ENCODE results near the gene PMEL. TPM values are rescaled to one million over a fixed set of nuclear protein-coding genes. Genes with fewer than 3 reads are reported as not detected.

Gene PMEL
- total and polyA plus RNA-seq, 9 of the 15 experiments (the other 6 are each of a cell fraction or from before 2014, with no cell fraction given) = 0.36 to 2.0 (median 0.98) TPM

DNA sequence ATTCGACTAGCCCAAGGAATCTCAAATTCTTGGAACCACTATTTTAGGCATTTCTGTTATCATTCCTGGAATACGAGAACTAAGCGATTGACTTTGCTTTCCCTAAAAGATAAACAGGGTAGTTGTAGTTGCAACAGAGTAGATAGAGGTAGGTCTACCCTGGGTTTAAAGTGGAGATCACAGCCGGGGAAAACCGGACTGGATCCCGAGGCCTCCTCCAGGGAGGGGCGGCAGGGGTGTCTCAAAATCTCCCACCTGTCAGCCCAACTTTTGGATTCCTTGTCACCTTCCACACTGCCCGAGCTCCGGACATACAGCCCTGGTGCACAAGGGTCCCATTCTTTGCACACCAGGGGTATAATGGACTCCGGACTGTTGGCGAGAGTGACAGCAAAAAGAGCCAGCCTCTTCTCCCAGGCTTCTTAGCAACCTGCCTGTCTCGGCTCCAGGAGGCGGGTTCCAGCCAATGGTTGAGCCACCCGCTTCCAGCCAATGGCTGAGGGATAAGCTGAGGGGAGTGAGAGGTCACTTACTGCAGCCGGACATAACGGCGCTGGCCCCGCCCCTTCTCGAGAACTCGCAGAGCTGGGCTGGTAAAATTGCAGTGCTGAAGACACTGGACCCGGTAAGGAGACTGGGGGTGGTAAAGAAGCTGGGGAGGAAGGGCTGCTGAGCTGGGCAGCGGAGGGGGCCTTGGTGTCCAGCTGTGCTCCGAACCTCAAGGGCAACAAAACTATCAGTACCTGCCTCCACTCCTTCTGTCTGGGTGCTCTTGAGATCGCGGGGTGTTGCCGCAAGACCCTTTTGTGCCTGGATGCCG, 31.1 kb upstream of the PMEL start, which contains the start of gene SUOX (continued):
- TF ChIP-seq FOXJ3 (CRISPR knock-in tag; IDR thresholded peaks at IDR 0.05) (no peak), TEAD2 (tag; IDR thresholded peaks at IDR 0.05) (no peak), ZNF282 (CRISPR knock-in tag; IDR thresholded peaks at IDR 0.05) (no peak), TAF7 (tag; IDR thresholded peaks at IDR 0.05) (no peak), ZNF79 (CRISPR knock-in tag; IDR thresholded peaks at IDR 0.05; ENCODE audit: low read depth) (no peak), ZNF23 (CRISPR knock-in tag; IDR thresholded peaks at IDR 0.05) (no peak), BCL6 (CRISPR knock-in tag; IDR thresholded peaks at IDR 0.05) (no peak), NFATC3 (IDR thresholded peaks at IDR 0.05) (no peak), ZNF668 (CRISPR knock-in tag; IDR thresholded peaks at IDR 0.05) (no peak), ETV5 (CRISPR knock-in tag; IDR thresholded peaks at IDR 0.05; ENCODE audit: low read depth) (no peak), NCOA6 (IDR thresholded peaks at IDR 0.05) (no peak), XRCC4 (IDR thresholded peaks at IDR 0.05; ENCODE audit: extremely low read depth, insufficient read depth, insufficient read length) (no peak), ELF4 (CRISPR knock-in tag; IDR thresholded peaks at IDR 0.05) (peak; percentile 10; the same call in 1 of the 2 replicates), ZNF3 (CRISPR knock-in tag; IDR thresholded peaks at IDR 0.05) (no peak)
- TF ChIP-seq, protein P1, sequence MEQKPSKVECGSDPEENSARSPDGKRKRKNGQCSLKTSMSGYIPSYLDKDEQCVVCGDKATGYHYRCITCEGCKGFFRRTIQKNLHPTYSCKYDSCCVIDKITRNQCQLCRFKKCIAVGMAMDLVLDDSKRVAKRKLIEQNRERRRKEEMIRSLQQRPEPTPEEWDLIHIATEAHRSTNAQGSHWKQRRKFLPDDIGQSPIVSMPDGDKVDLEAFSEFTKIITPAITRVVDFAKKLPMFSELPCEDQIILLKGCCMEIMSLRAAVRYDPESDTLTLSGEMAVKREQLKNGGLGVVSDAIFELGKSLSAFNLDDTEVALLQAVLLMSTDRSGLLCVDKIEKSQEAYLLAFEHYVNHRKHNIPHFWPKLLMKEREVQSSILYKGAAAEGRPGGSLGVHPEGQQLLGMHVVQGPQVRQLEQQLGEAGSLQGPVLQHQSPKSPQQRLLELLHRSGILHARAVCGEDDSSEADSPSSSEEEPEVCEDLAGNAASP (IDR thresholded peaks at IDR 0.05) = no peak
- TF ChIP-seq, protein P2, sequence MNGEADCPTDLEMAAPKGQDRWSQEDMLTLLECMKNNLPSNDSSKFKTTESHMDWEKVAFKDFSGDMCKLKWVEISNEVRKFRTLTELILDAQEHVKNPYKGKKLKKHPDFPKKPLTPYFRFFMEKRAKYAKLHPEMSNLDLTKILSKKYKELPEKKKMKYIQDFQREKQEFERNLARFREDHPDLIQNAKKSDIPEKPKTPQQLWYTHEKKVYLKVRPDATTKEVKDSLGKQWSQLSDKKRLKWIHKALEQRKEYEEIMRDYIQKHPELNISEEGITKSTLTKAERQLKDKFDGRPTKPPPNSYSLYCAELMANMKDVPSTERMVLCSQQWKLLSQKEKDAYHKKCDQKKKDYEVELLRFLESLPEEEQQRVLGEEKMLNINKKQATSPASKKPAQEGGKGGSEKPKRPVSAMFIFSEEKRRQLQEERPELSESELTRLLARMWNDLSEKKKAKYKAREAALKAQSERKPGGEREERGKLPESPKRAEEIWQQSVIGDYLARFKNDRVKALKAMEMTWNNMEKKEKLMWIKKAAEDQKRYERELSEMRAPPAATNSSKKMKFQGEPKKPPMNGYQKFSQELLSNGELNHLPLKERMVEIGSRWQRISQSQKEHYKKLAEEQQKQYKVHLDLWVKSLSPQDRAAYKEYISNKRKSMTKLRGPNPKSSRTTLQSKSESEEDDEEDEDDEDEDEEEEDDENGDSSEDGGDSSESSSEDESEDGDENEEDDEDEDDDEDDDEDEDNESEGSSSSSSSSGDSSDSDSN (IDR thresholded peaks at IDR 0.05; ENCODE audit: borderline replicate concordance in 1 of 2, low read depth in 2 of 2, low read length in 2 of 2) = no peak
- TF ChIP-seq, protein P3, sequence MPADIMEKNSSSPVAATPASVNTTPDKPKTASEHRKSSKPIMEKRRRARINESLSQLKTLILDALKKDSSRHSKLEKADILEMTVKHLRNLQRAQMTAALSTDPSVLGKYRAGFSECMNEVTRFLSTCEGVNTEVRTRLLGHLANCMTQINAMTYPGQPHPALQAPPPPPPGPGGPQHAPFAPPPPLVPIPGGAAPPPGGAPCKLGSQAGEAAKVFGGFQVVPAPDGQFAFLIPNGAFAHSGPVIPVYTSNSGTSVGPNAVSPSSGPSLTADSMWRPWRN (IDR thresholded peaks at IDR 0.05; ENCODE audit: low read depth) = no peak
- TF ChIP-seq, protein P4, sequence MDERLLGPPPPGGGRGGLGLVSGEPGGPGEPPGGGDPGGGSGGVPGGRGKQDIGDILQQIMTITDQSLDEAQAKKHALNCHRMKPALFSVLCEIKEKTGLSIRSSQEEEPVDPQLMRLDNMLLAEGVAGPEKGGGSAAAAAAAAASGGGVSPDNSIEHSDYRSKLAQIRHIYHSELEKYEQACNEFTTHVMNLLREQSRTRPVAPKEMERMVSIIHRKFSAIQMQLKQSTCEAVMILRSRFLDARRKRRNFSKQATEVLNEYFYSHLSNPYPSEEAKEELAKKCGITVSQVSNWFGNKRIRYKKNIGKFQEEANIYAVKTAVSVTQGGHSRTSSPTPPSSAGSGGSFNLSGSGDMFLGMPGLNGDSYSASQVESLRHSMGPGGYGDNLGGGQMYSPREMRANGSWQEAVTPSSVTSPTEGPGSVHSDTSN (CRISPR knock-in tag; IDR thresholded peaks at IDR 0.05; ENCODE audit: low read depth) = peak; percentile 67; the same call in 1 of the 2 replicates
- TF ChIP-seq, protein P4 (tag; conservative IDR thresholded peaks at IDR 0.05; ENCODE audit: low read depth) = peak; percentile 95
- TF ChIP-seq, protein P5, sequence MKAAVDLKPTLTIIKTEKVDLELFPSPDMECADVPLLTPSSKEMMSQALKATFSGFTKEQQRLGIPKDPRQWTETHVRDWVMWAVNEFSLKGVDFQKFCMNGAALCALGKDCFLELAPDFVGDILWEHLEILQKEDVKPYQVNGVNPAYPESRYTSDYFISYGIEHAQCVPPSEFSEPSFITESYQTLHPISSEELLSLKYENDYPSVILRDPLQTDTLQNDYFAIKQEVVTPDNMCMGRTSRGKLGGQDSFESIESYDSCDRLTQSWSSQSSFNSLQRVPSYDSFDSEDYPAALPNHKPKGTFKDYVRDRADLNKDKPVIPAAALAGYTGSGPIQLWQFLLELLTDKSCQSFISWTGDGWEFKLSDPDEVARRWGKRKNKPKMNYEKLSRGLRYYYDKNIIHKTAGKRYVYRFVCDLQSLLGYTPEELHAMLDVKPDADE (conservative IDR thresholded peaks at IDR 0.05; ENCODE audit: control insufficient read depth, low read depth, low read length) = 0 out of 2 replicates have a peak, but pooled peaks have one; percentile 48
